OCI-LY3 (cell line): ENCODE measurements around the gene DFFB.

Experiments used
- H2AFZ ChIP-seq: fragments of 200-600, 300-600 bp; shearing (Covaris generic); 2 replicates; pipeline ENCODE4 v1.6.0; 2014; ENCODE audit warnings: antibody characterized with exemption, low read depth, low read length
- H3K27ac ChIP-seq: fragments of 200-600, 300-600 bp; sonication (generic); 2 replicates; pipeline ENCODE4 v1.5.1; 2014; ENCODE audit warnings: mild to moderate bottlenecking, low read length, moderate library complexity, mixed read lengths
- H3K27me3 ChIP-seq: fragments of 200-600, 300-600 bp; sonication (generic); 2 replicates; pipeline ENCODE4 v1.6.1; 2014; ENCODE audit warnings: low read depth, low read length, mixed read lengths
- H3K36me3 ChIP-seq: fragments of 200-600, 300-600 bp; sonication (generic); replicated peaks from 2 replicates; pipeline ENCODE3; 2014; ENCODE audit warnings: low read depth, low read length, mixed read lengths
- H3K4me1 ChIP-seq: fragments of 300-600, 200-600 bp; sonication (generic); 2 replicates; pipeline ENCODE4 v1.6.1; 2014; ENCODE audit warnings: low read length, mixed read lengths
- H3K4me2 ChIP-seq: fragments of 200-600, 300-600 bp; sonication (generic); 2 replicates; pipeline ENCODE4 v1.6.1; 2014; ENCODE audit warnings: low read length, mixed read lengths
- H3K4me3 ChIP-seq: fragments of 300-600, 200-600 bp; sonication (generic); 2 replicates; pipeline ENCODE4 v1.5.1; 2014; ENCODE audit warnings: antibody characterized with exemption, mild to moderate bottlenecking, low read length, moderate library complexity
- H3K79me2 ChIP-seq: fragments of 300-600, 200-600 bp; shearing (Covaris generic); 2 replicates; pipeline ENCODE4 v1.6.1; 2014; ENCODE audit warnings: mild to moderate bottlenecking, low read length, mixed read lengths
- H3K9ac ChIP-seq: fragments of 300-600, 200-600 bp; shearing (Covaris generic); 2 replicates; pipeline ENCODE4 v1.6.0; 2014; ENCODE audit warnings: mild to moderate bottlenecking, low read length, moderate library complexity
- H3K9me3 ChIP-seq: fragments of 200-600, 300-600 bp; shearing (Covaris generic); 2 replicates; pipeline ENCODE4 v1.6.1; 2014; ENCODE audit warnings: low read length, mixed read lengths; ENCODE audit not compliant: insufficient read depth
- H4K20me1 ChIP-seq: fragments of 200-600, 300-600 bp; sonication (generic); 2 replicates; pipeline ENCODE4 v1.6.1; 2016; ENCODE audit warnings: low read length, mixed read lengths; ENCODE audit not compliant: insufficient read depth
- CTCF ChIP-seq: fragments of 200-600, 300-600 bp; sonication (generic); IDR thresholded peaks from 2 replicates; pipeline ENCODE4 v1.5.1; 2014; ENCODE audit warnings: antibody characterized with exemption, low read length, low read depth
- EZH2phosphoT487 ChIP-seq: fragments of 200-600 bp; shearing (Covaris generic); IDR thresholded peaks from 2 replicates; pipeline ENCODE4 v1.6.1; 2018; ENCODE audit warnings: antibody characterized with exemption, mixed run types, low read depth

The DFFB gene

GRCh38 chr1:3894626-3895278 is 37.5 kb downstream of the DFFB start:
- Histone ChIP-seq H3K9ac (no peak overlapping the region), H3K4me3 (no peak overlapping the region), H3K79me2 (peaks cover 70% of the 10 kb centered on the region), H2AFZ (no peak overlapping the region), H4K20me1 (peaks cover 9% of the 10 kb centered on the region), H3K27me3 (no peaks in the 10 kb centered on the region), H3K9me3 (no peaks in the 10 kb centered on the region), H3K4me2 (no peak overlapping the region), H3K27ac (no peak overlapping the region), H3K36me3 (peaks cover 44% of the 10 kb centered on the region), H3K4me1 (peaks cover 17% of the 10 kb centered on the region)
- TF ChIP-seq EZH2phosphoT487, result no peak
- no peak for TF ChIP-seq CTCF

- peaks cover 9% of the 10 kb centered on the region for H4K20me1 ChIP-seq
Observed at GRCh38 chr1:3895279-3895950, 38.1 kb downstream of the DFFB start.

GRCh38 chr1:3895951-3896325 is 38.7 kb downstream of the DFFB start:
- Histone ChIP-seq H3K4me2 (no peak overlapping the region), H3K36me3 (peaks cover 32% of the 10 kb centered on the region), H3K4me3 (no peak overlapping the region), H3K4me1 (peaks cover 17% of the 10 kb centered on the region), H3K79me2 (peaks cover 72% of the 10 kb centered on the region), H4K20me1 (peaks cover 9% of the 10 kb centered on the region), H3K27me3 (no peaks in the 10 kb centered on the region), H3K9ac (no peak overlapping the region), H3K9me3 (no peaks in the 10 kb centered on the region), H2AFZ (no peak overlapping the region), H3K27ac (no peak overlapping the region)
- no peak for TF ChIP-seq CTCF
- no peak for TF ChIP-seq EZH2phosphoT487

More at GRCh38 chr1:3895279-3895950, 38.1 kb downstream of the DFFB start:
- H3K9me3 ChIP-seq, result no peaks in the 10 kb centered on the region
- no peak overlapping the region for H2AFZ ChIP-seq
- H3K4me1 ChIP-seq, result peaks cover 17% of the 10 kb centered on the region
- H3K9ac ChIP-seq, result no peak overlapping the region
- no peak overlapping the region for H3K27ac ChIP-seq
- TF ChIP-seq EZH2phosphoT487 (no peak), CTCF (no peak)
- peaks cover 37% of the 10 kb centered on the region for H3K36me3 ChIP-seq
- no peak overlapping the region for H3K4me2 ChIP-seq
- peaks cover 72% of the 10 kb centered on the region for H3K79me2 ChIP-seq
- H3K4me3 ChIP-seq, result no peak overlapping the region
- no peaks in the 10 kb centered on the region for H3K27me3 ChIP-seq

GRCh38 chr1:3896396-3897000 is 39.2 kb downstream of the DFFB start:
- H4K20me1 ChIP-seq, result peaks cover 9% of the 10 kb centered on the region

More at GRCh38 chr1:3896396-3897000, 39.2 kb downstream of the DFFB start:
- H3K79me2 ChIP-seq, result peaks cover 72% of the 10 kb centered on the region
- H2AFZ ChIP-seq, result no peak overlapping the region
- no peak overlapping the region for H3K9ac ChIP-seq
- H3K9me3 ChIP-seq, result no peaks in the 10 kb centered on the region
- peaks cover 17% of the 10 kb centered on the region for H3K4me1 ChIP-seq
- no peak overlapping the region for H3K4me3 ChIP-seq
- H3K27me3 ChIP-seq, result no peaks in the 10 kb centered on the region
- no peak overlapping the region for H3K4me2 ChIP-seq
- H3K27ac ChIP-seq, result no peak overlapping the region
- TF ChIP-seq CTCF (no peak), EZH2phosphoT487 (no peak)
- peaks cover 31% of the 10 kb centered on the region for H3K36me3 ChIP-seq
